Panc1 (cell line): ENCODE measurements around the gene PRR20E.
"Not testable (repeated sequence)": the region's sequence is repeated elsewhere in the genome, so short reads cannot be mapped to it uniquely, and the experiment has no call there.

Source experiments
- SIN3A ChIP-seq: IDR thresholded peaks from 2 replicates; pipeline ENCODE4 v1.6.1; 2012; ENCODE audit warnings: low read depth, mild to moderate bottlenecking, low read length, moderate library complexity, borderline replicate concordance; ENCODE audit not compliant: insufficient read depth
- TCF7L2 ChIP-seq: IDR thresholded peaks from 2 replicates; pipeline ENCODE4 v1.6.1; 2011; ENCODE audit warnings: mild to moderate bottlenecking, low read depth, low read length, inconsistent platforms
- TF ChIP-seq, protein P1 (sequence below): fragments of 450-650 bp; IDR thresholded peaks from 2 replicates; pipeline ENCODE4 v1.5.1; 2017; ENCODE audit warnings: mild to moderate bottlenecking

DNA sequence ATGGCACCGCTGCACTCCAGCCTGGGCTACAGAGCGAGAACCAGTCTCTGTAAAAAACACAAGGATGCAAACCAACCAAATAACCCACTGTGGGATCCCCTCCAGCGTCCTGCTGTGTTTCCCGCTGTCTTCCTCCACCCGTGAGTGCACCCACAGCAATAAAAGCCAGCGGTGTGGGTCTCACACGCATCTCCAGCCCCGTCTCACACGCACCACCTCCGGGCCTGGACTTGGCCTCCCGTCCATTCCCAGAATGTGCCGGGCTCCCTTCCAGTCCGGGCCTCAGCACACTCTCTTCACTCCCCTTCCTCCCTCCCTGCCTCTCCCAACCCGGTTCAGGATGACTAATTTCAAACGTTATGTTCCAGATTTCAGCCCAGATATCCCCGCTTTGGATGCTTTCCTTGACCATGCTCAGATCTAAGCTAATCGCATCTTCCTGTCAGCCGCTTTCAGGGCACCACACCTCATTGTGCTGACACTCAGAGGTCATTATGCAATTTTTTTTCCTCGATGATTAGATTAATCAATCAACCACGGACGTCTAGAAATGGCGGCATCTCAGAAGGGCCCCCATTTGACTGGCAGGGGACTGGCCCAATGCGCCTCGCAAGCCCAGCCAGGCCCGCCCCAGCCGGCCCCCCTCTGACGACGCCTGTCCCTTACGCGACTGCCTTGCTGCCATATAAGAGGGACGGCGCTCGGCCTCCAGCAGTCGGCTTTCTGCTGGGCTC is 26.6 kb upstream of the PRR20E start, which contains the start of gene PRR20A:
- TF ChIP-seq, protein P1, sequence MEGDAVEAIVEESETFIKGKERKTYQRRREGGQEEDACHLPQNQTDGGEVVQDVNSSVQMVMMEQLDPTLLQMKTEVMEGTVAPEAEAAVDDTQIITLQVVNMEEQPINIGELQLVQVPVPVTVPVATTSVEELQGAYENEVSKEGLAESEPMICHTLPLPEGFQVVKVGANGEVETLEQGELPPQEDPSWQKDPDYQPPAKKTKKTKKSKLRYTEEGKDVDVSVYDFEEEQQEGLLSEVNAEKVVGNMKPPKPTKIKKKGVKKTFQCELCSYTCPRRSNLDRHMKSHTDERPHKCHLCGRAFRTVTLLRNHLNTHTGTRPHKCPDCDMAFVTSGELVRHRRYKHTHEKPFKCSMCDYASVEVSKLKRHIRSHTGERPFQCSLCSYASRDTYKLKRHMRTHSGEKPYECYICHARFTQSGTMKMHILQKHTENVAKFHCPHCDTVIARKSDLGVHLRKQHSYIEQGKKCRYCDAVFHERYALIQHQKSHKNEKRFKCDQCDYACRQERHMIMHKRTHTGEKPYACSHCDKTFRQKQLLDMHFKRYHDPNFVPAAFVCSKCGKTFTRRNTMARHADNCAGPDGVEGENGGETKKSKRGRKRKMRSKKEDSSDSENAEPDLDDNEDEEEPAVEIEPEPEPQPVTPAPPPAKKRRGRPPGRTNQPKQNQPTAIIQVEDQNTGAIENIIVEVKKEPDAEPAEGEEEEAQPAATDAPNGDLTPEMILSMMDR: not testable (repeated sequence)
- TF ChIP-seq TCF7L2, SIN3A: not testable (repeated sequence)
